HepG2 (cell line): ENCODE data around the gene ETFA. TPM values are rescaled to one million over a fixed set of nuclear protein-coding genes. Genes with fewer than 3 reads are reported as not detected.
A peak's percentile ranks its signal among the peaks of the same experiment; 100 is the strongest.

ENCODE experiments used
- ATAC-seq: fragments of 200-7000 bp; cut with Tn5 transposase; 3 replicates; pipeline ENCODE4 v1.9.1; 2020; ENCODE audit warnings: mild to moderate bottlenecking, moderate library complexity
- BruUV-seq: library from RNA; stranded (reverse); fragments of 400-500 nt; replicated peaks from 2 replicates; lab custom pipeline; 2021; lab: Mats Ljungman, UMichigan
- CTCF ChIA-PET: fragments of 300-600 bp; formaldehyde crosslinking; extraction: SDS; loops from one replicate; lab custom pipeline; 2021; ENCODE audit warnings: low total read pairs, inconsistent platforms, low intra/inter-chr PET ratio; lab: Yijun Ruan, JAX
- POLR2A ChIA-PET: fragments of 350-600 bp; sonication (Branson Sonifier 250); formaldehyde crosslinking; loops from one replicate; lab custom pipeline; 2020; ENCODE audit warnings: antibody characterized with exemption, inconsistent platforms; lab: Yijun Ruan, JAX
- DNase-seq: peaks from one replicate; pipeline ENCODE4 v3.0.0-alpha.2; 2015; ENCODE audit warnings: low spot score
- FAIRE-seq: peaks from 3 replicates; lab custom pipeline; 2011; peaks lifted over from hg19 to GRCh38; lab: Jason Lieb, UNC
- H2AFZ ChIP-seq: one replicate; pipeline ENCODE4 v1.6.1; 2011; ENCODE audit warnings: low read length, inconsistent platforms
- H3K27ac ChIP-seq: fragments of 300-600 bp; 3 replicates; pipeline ENCODE4 v1.8.0; 2011; ENCODE audit warnings: mixed run types, mild to moderate bottlenecking, mixed read lengths, low read length, inconsistent platforms; ENCODE audit not compliant: insufficient read depth; ENCODE audit errors: extremely low read length
- H3K27me3 ChIP-seq, 2 experiments: fragments of 200-600 bp in 1 of 2; 2 replicates in 1 of 2; 3 replicates in 1 of 2; pipeline versions ENCODE4 v1.6.0 to v1.8.0; 2011; ENCODE audit warnings: low read length in 2 of 2, mild to moderate bottlenecking in 2 of 2, moderate library complexity in 2 of 2, inconsistent platforms in 1 of 2; ENCODE audit not compliant: insufficient read depth in 2 of 2, control insufficient read depth in 1 of 2
- H3K36me3 ChIP-seq, 2 experiments: fragments of 200-600 bp in 1 of 2; replicated peaks in 1 of 2; 2 replicates in 1 of 2; 3 replicates in 1 of 2; pipeline versions ENCODE4 v1.5.1 to v1.8.0; 2011; ENCODE audit warnings: low read length in 2 of 2, inconsistent platforms in 1 of 2; ENCODE audit not compliant: insufficient read depth in 2 of 2, control insufficient read depth in 1 of 2
- H3K4me1 ChIP-seq: 2 replicates; pipeline ENCODE4 v1.5.1; 2012; ENCODE audit warnings: low read length, inconsistent platforms; ENCODE audit not compliant: insufficient read depth
- H3K4me2 ChIP-seq: 2 replicates; pipeline ENCODE4 v1.6.0; 2011; ENCODE audit warnings: low read depth, low read length, inconsistent platforms
- H3K4me3 ChIP-seq, 3 experiments: fragments of 200-600 bp in 1 of 3; sonication (generic), shearing (Covaris generic) in 1 of 3; replicated peaks in 1 of 3; 2 replicates each; pipeline ENCODE4 v1.5.1; 2011 to 2016; ENCODE audit warnings: low read length in 3 of 3, inconsistent platforms in 2 of 3, low read depth in 2 of 3, mild to moderate bottlenecking in 2 of 3, control low read depth in 1 of 3, mixed read lengths in 1 of 3; ENCODE audit not compliant: insufficient read depth in 1 of 3
- H3K79me2 ChIP-seq: one replicate; pipeline ENCODE4 v1.6.1; 2011; ENCODE audit warnings: low read length, inconsistent platforms; ENCODE audit not compliant: insufficient read depth
- H3K9ac ChIP-seq: 2 replicates; pipeline ENCODE4 v1.6.0; 2011; ENCODE audit warnings: mild to moderate bottlenecking, low read depth, low read length, inconsistent platforms; ENCODE audit not compliant: insufficient read depth
- H3K9me3 ChIP-seq: 2 replicates; pipeline ENCODE4 v1.5.1; 2012; ENCODE audit warnings: mild to moderate bottlenecking, low read length
- H4K20me1 ChIP-seq: 2 replicates; pipeline ENCODE4 v1.6.0; 2011; ENCODE audit warnings: inconsistent platforms, mild to moderate bottlenecking, low read length, moderate library complexity; ENCODE audit not compliant: insufficient read depth
- AGO2 ChIP-seq: fragments of 200-400 bp; formaldehyde crosslinking; optimal IDR thresholded peaks from 2 replicates; pipeline ENCODE3; 2017; ENCODE audit warnings: mild to moderate bottlenecking, low read depth, low read length, moderate library complexity
- POLR2AphosphoS2 ChIP-seq: IDR thresholded peaks from 2 replicates; pipeline ENCODE4 v1.6.1; 2011; ENCODE audit warnings: low read depth, low read length, improper control_type of control experiment
- ZNF124 ChIP-seq: sonication (generic); formaldehyde crosslinking; IDR thresholded peaks from 2 replicates; pipeline ENCODE4 v1.4.0; 2020; ENCODE audit warnings: missing genetic modification reagents
- ZNF24 ChIP-seq: fragments of 450-650 bp; IDR thresholded peaks from 2 replicates; pipeline ENCODE4 v1.6.1; 2017; ENCODE audit warnings: antibody characterized with exemption, mild to moderate bottlenecking
- ZNF460 ChIP-seq: sonication (generic); formaldehyde crosslinking; IDR thresholded peaks from 2 replicates; pipeline ENCODE4 v1.5.1; 2020; ENCODE audit warnings: missing genetic modification reagents, mild to moderate bottlenecking, borderline replicate concordance
- ZNF878 ChIP-seq: sonication (generic); formaldehyde crosslinking; IDR thresholded peaks from 2 replicates; pipeline ENCODE4 v1.8.1; 2023; ENCODE audit warnings: mild to moderate bottlenecking, missing genetic modification reagents, moderate library complexity
- WGBS: methylation state at CpG from one replicate; pipeline ENCODE4 v1.1.6; 2017; ENCODE audit warnings: low lambda C conversion rate; 5-methylcytosine and 5-hydroxymethylcytosine counted together
- in situ Hi-C: cut with HindIII; loops from 2 replicates; pipeline ENCODE4 v1.10.0; 2017; ENCODE audit warnings: low pct_unique_long_range_greater_than_20kb; ENCODE audit not compliant: extremely low pct_ligation_motif_present
- intact Hi-C: fragments of 100-400 bp; cut with micrococcal nuclease; formaldehyde crosslinking; loops from one replicate; pipeline ENCODE4 v1.10.0; 2022; ENCODE audit not compliant: unreplicated experiment
- polyA plus RNA-seq, 8 experiments: library from polyadenylated mRNA; depleted of rRNA in 3 of 8; stranded (reverse) in 7 of 8; unstranded in 1 of 8; fragments of >200 nt; fragmentation: Illumina TruSeq in 4 of 8; extraction: Trizol in 4 of 8; gene quantifications; 2 replicates each; pipeline versions ENCODE4 v1.2.1 to v1.2.3, GENCODE V29; 2011 to 2016; ENCODE audit warnings: low read depth in 4 of 8, missing spikeins in 1 of 8, mixed read lengths in 1 of 8; ENCODE audit not compliant: insufficient read depth in 1 of 8
- total RNA-seq, 5 experiments: library from RNA; depleted of rRNA; stranded (reverse); fragments of >200 nt; fragmentation: Illumina TruSeq; extraction: Trizol; gene quantifications; 2 replicates each; pipeline ENCODE4 v1.2.3, GENCODE V29; 2016; ENCODE audit warnings: low read depth in 1 of 5
- TF ChIP-seq, protein P1 (sequence below): sonication (generic); formaldehyde crosslinking; IDR thresholded peaks from 2 replicates; pipeline ENCODE4 v1.4.0; 2020; ENCODE audit warnings: mild to moderate bottlenecking, missing genetic modification reagents
- TF ChIP-seq, protein P2 (sequence below): sonication (generic); formaldehyde crosslinking; IDR thresholded peaks from 2 replicates; pipeline ENCODE4 v1.5.0; 2020; ENCODE audit warnings: missing genetic modification reagents

ETFA gene
- total and polyA plus RNA-seq, 2 of the 13 experiments (the other 11 are each of a cell fraction or from before 2014, with no cell fraction given) = 291 to 396 TPM

DNA sequence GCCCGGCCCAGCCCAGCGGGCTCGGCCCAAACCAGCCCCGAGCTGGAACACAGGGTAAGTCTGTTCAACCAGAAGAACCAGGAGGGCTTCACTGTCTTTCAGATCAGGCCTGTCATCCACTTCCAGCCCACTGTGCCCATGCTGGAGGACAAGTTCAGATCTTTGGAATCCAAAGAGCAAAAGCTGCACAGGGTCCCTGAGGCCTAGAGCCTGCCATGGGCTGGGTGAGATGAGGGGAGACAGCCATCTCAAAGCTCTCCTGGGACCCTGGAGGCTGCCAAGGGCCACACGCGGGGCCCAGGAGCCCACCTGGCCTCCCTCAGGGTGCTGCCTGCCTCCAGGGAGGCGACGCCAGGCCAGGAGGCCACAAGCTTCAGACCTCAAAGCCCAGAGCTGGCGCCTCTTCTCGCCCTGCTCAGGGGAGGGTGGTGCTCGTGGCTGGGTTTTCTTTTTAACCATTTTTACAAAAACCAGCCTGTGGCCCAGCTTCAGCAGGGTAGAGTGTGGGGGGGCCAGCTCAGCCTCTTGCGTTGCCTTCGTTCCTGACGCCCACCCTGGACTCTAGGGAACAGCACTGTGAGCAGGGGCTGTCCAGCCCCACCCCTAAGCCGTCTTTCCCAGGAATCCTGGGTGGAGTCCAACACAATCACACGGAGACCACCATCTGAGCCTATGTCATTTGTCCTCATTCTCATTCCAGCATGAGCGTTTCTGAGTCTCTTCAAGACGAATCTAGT is 107.0 kb downstream of the ETFA start:
- Histone ChIP-seq H3K4me2 (no peak overlapping the region), H3K4me1 (peaks cover 11% of the 10 kb centered on the region), H4K20me1 (no peaks in the 10 kb centered on the region), H3K27ac (no peak overlapping the region), H2AFZ (no peak overlapping the region), H3K9ac (no peak overlapping the region), H3K9me3 (no peaks in the 10 kb centered on the region), H3K36me3 (peaks cover 5 to 17% of the 10 kb centered on the region in 2 experiments; a peak in 3 of 5 replicates), H3K4me3 (no peak overlapping the region), H3K27me3 (no peaks in the 10 kb centered on the region), H3K79me2 (no peaks in the 10 kb centered on the region)
- 95% methylated on average over 16 of the region's 18 CpGs for WGBS
- no peak for DNase-seq
- ChIA-PET CTCF (no interaction called here), POLR2A (no interaction called here)
- intact Hi-C loops = no loop called here
- in situ Hi-C loops = no loop called here
- no peak for ATAC-seq
- TF ChIP-seq ZNF124 (CRISPR knock-in tag) = no peak
- no peak for TF ChIP-seq ZNF460 (CRISPR knock-in tag)
- peak; percentile 94 for TF ChIP-seq AGO2
- TF ChIP-seq POLR2AphosphoS2 = 0 out of 2 replicates have a peak, but pooled peaks have one; percentile 25
- no peak for FAIRE-seq
- no TSS peak for BruUV-seq

GRCh38 chr15:76203346-76204108 is 107.7 kb downstream of the ETFA start:
- in situ Hi-C loops (no loop called here), intact Hi-C loops (no loop called here)
- Histone ChIP-seq H3K36me3 (peaks cover 3 to 10% of the 10 kb centered on the region in 2 experiments; a peak in 3 of 5 replicates), H3K27me3 (no peaks in the 10 kb centered on the region), H3K27ac (no peak overlapping the region), H3K4me3 (no peak overlapping the region), H3K9ac (no peak overlapping the region), H3K4me1 (peaks cover 18% of the 10 kb centered on the region), H3K79me2 (no peaks in the 10 kb centered on the region), H4K20me1 (no peaks in the 10 kb centered on the region), H2AFZ (no peak overlapping the region), H3K4me2 (no peak overlapping the region), H3K9me3 (no peaks in the 10 kb centered on the region)
- ChIA-PET POLR2A (no interaction called here), CTCF (no interaction called here)
- no TSS peak for BruUV-seq
- ATAC-seq (no peak), FAIRE-seq (no peak), DNase-seq (no peak)
- 92% methylated on average over 21 of the region's 23 CpGs for WGBS
- TF ChIP-seq ZNF24 (no peak), ZNF878 (CRISPR knock-in tag) (no peak)
- TF ChIP-seq, protein P1, sequence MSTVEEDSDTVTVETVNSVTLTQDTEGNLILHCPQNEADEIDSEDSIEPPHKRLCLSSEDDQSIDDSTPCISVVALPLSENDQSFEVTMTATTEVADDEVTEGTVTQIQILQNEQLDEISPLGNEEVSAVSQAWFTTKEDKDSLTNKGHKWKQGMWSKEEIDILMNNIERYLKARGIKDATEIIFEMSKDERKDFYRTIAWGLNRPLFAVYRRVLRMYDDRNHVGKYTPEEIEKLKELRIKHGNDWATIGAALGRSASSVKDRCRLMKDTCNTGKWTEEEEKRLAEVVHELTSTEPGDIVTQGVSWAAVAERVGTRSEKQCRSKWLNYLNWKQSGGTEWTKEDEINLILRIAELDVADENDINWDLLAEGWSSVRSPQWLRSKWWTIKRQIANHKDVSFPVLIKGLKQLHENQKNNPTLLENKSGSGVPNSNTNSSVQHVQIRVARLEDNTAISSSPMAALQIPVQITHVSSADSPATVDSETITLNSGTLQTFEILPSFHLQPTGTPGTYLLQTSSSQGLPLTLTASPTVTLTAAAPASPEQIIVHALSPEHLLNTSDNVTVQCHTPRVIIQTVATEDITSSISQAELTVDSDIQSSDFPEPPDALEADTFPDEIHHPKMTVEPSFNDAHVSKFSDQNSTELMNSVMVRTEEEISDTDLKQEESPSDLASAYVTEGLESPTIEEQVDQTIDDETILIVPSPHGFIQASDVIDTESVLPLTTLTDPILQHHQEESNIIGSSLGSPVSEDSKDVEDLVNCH (CRISPR knock-in tag) = no peak
- TF ChIP-seq, protein P2, sequence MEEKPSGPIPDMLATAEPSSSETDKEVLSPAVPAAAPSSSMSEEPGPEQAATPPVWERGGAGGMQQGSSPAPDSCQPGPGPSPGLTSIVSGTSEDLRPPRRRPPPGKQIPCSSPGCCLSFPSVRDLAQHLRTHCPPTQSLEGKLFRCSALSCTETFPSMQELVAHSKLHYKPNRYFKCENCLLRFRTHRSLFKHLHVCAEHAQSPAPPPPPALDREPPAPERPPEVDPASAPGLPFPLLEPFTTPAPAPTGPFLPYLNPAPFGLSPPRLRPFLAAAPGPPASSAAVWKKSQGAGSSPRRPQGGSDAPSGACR (CRISPR knock-in tag) = no peak
